ENCODE measurements around the gene FGFR1OP2. TPM values are rescaled to one million over a fixed set of nuclear protein-coding genes. Genes with fewer than 3 reads are reported as not detected.

Gene FGFR1OP2
- total and polyA plus RNA-seq, 2 of the 4 experiments (the other 2 are of a cell fraction), result 26.7 to 31.0 TPM

- Histone ChIP-seq H3K4me2 (ENCODE audit: low read depth, low read length) (no peak overlapping the region; the same call in 1 of the 2 replicates), H3K4me1 (ENCODE audit: control insufficient read depth, insufficient read depth, low read length) (no peaks in the 10 kb centered on the region), H2BK20ac (ENCODE audit: low read depth, low read length) (no peak overlapping the region), H3K18ac (ENCODE audit: low read depth, low read length) (no peak overlapping the region), H3K14ac (replicated peaks; ENCODE audit: low read depth, low read length) (0 out of 2 replicates have a peak overlapping the region, but pooled peaks have one; percentile 17), H4K8ac (ENCODE audit: low read depth in 2 of 2, low read length in 2 of 2) (no peak overlapping the region), H2AFZ (replicated peaks; ENCODE audit: low read length, poor library complexity) (no peak overlapping the region), H2BK5ac (ENCODE audit: low read depth, low read length, poor library complexity, severe bottlenecking) (no peak overlapping the region), H2AK5ac (ENCODE audit: low read depth, low read length) (no peak overlapping the region), H4K91ac (ENCODE audit: insufficient read depth, low read depth, low read length) (no peak overlapping the region), H3K4ac (ENCODE audit: low read depth, low read length) (no peak overlapping the region), H2AK9ac (replicated peaks; ENCODE audit: low read depth, low read length, poor library complexity) (no peak overlapping the region), H3K79me1 (ENCODE audit: low read depth in 1 of 2, low read length in 2 of 2) (peaks cover 7 to 33% of the 10 kb centered on the region in 2 experiments), H3K23ac (ENCODE audit: low read depth, low read length) (no peak overlapping the region), H4K5ac (ENCODE audit: low read depth, low read length) (no peak overlapping the region), H3K9me1 (ENCODE audit: insufficient read depth, low read length) (no peaks in the 10 kb centered on the region), H3K27me3 (ENCODE audit: control insufficient read depth, insufficient read depth, low read length) (no peaks in the 10 kb centered on the region), H2BK120ac (ENCODE audit: low read depth, low read length) (no peak overlapping the region), H3K4me3 (ENCODE audit: insufficient read depth, low read depth, low read length) (no peak overlapping the region), H3K27ac (ENCODE audit: insufficient read depth, low read length) (no peak overlapping the region), H3K36me3 (ENCODE audit: control insufficient read depth, insufficient read depth, low read length) (no peaks in the 10 kb centered on the region), H3K56ac (ENCODE audit: extremely low read depth, insufficient read depth, low read length) (no peak overlapping the region), H3K9me3 (ENCODE audit: control insufficient read depth, insufficient read depth, low read length) (no peaks in the 10 kb centered on the region), H4K20me1 (ENCODE audit: insufficient read depth, low read length) (no peaks in the 10 kb centered on the region; the same call in 1 of the 2 replicates), H3K9ac (ENCODE audit: low read depth, low read length) (no peak overlapping the region), H2BK15ac (ENCODE audit: low read depth, low read length) (no peak overlapping the region)
- intact Hi-C loops (cut with micrococcal nuclease), result loop anchor here (5.0 kb wide), 2 partner anchors 73 to 158 kb away; partner anchors contain the start of genes FGFR1OP2 and INTS13
- ChIA-PET CTCF (no interaction called here), POLR2A (ENCODE audit: unreplicated experiment) (no interaction called here)
- no peak for DNase-seq
- WGBS, 2 experiments (ENCODE audit: extremely low coverage in 2 of 2, insufficient read length in 1 of 2), result no CpG with 5 or more reads among the region's 1 CpG
- BruUV-seq (replicated peaks), result no TSS peak
- in situ Hi-C loops (cut with MboI; ENCODE audit: low sequenced_read_pairs), result no loop called here
- dilution Hi-C loops (cut with HindIII; ENCODE audit: low sequenced_read_pairs, unreplicated experiment), result no loop called here
- TF ChIP-seq BHLHE40 (IDR thresholded peaks at IDR 0.05; ENCODE audit: low read depth, low read length), result no peak
- no peak for TF ChIP-seq RCOR1 (IDR thresholded peaks at IDR 0.05; ENCODE audit: insufficient replicate concordance, low read length)
- TF ChIP-seq NFE2L2 (IDR thresholded peaks at IDR 0.05; ENCODE audit: low read depth, low read length), result no peak
- TF ChIP-seq RFX5 (IDR thresholded peaks at IDR 0.05; ENCODE audit: low read depth, low read length), result no peak
- no peak for TF ChIP-seq MXI1 (IDR thresholded peaks at IDR 0.05; ENCODE audit: borderline replicate concordance, low read depth, low read length)
- TF ChIP-seq POLR2A (IDR thresholded peaks at IDR 0.05; ENCODE audit: low read depth, low read length), result no peak
- no peak for TF ChIP-seq USF2 (IDR thresholded peaks at IDR 0.05; ENCODE audit: low read depth, low read length)
- TF ChIP-seq CHD1 (IDR thresholded peaks at IDR 0.05; ENCODE audit: low read depth, low read length), result no peak
- TF ChIP-seq ELK1 (IDR thresholded peaks at IDR 0.05; ENCODE audit: borderline replicate concordance, low read depth, low read length), result no peak
- no peak for TF ChIP-seq MAFK (IDR thresholded peaks at IDR 0.05; ENCODE audit: low read depth, low read length)
- no peak for ATAC-seq (ENCODE audit: low read depth)
These were observed 71.6 kb downstream of the FGFR1OP2 start for GRCh38 chr12:27009881-27010301.

All from IMR-90 (cell line).